Measurements from ENCODE around the gene CNTNAP2.

CNTNAP2 gene

GRCh38 chr7:146387140-146387539, 270.5 kb downstream of the CNTNAP2 start:
- no peaks in the 10 kb centered on the region for H3K4me1 ChIP-seq (ENCODE audit: insufficient read depth, low read length)
- no peaks in the 10 kb centered on the region for H4K20me1 ChIP-seq (ENCODE audit: insufficient read depth, low read length)
- no peak for TF ChIP-seq CTCF (IDR thresholded peaks at IDR 0.05; ENCODE audit: borderline replicate concordance, extremely low read depth, low read length, poor library complexity, severe bottlenecking)
- no peak for TF ChIP-seq EZH2 (IDR thresholded peaks at IDR 0.05; ENCODE audit: borderline replicate concordance, low read depth, low read length, severe bottlenecking)
- H3K27ac ChIP-seq (ENCODE audit: low read length): no peak overlapping the region
- no peak overlapping the region for H3K4me3 ChIP-seq (ENCODE audit: low read depth in 1 of 2, low read length in 2 of 2)
- no peak overlapping the region for H3K9ac ChIP-seq (ENCODE audit: low read depth, low read length)
- H3K4me2 ChIP-seq (ENCODE audit: insufficient read depth, low read length): no peak overlapping the region
- no peaks in the 10 kb centered on the region for H3K27me3 ChIP-seq (ENCODE audit: insufficient read depth, low read length, poor library complexity)
- no peak for ATAC-seq (ENCODE audit: insufficient read depth, low read depth)
- no peaks in the 10 kb centered on the region for H3K79me2 ChIP-seq (ENCODE audit: insufficient read depth, low read length)
- no peaks in the 10 kb centered on the region for H3K36me3 ChIP-seq (ENCODE audit: insufficient read depth, low read length)
- no peak for DNase-seq
- H3K9me3 ChIP-seq (ENCODE audit: insufficient read depth, low read length, severe bottlenecking): no peaks in the 10 kb centered on the region
- no peak overlapping the region for H2AFZ ChIP-seq (ENCODE audit: low read depth, low read length)

GRCh38 chr7:146388928-146389327, 272.3 kb downstream of the CNTNAP2 start:
- H3K4me1 ChIP-seq (ENCODE audit: insufficient read depth, low read length): no peaks in the 10 kb centered on the region
- no peaks in the 10 kb centered on the region for H4K20me1 ChIP-seq (ENCODE audit: insufficient read depth, low read length)
- no peak overlapping the region for H3K27ac ChIP-seq (ENCODE audit: low read length)
- no peak for TF ChIP-seq EZH2 (IDR thresholded peaks at IDR 0.05; ENCODE audit: borderline replicate concordance, low read depth, low read length, severe bottlenecking)
- no peak for TF ChIP-seq CTCF (IDR thresholded peaks at IDR 0.05; ENCODE audit: borderline replicate concordance, extremely low read depth, low read length, poor library complexity, severe bottlenecking)
- no peaks in the 10 kb centered on the region for H3K79me2 ChIP-seq (ENCODE audit: insufficient read depth, low read length)
- H3K4me3 ChIP-seq (ENCODE audit: low read depth in 1 of 2, low read length in 2 of 2): no peak overlapping the region
- DNase-seq (no peak), ATAC-seq (ENCODE audit: insufficient read depth, low read depth) (no peak)
- no peak overlapping the region for H3K4me2 ChIP-seq (ENCODE audit: insufficient read depth, low read length)
- H2AFZ ChIP-seq (ENCODE audit: low read depth, low read length): no peak overlapping the region
- H3K9me3 ChIP-seq (ENCODE audit: insufficient read depth, low read length, severe bottlenecking): no peaks in the 10 kb centered on the region
- no peak overlapping the region for H3K9ac ChIP-seq (ENCODE audit: low read depth, low read length)
- no peaks in the 10 kb centered on the region for H3K27me3 ChIP-seq (ENCODE audit: insufficient read depth, low read length, poor library complexity)
- H3K36me3 ChIP-seq (ENCODE audit: insufficient read depth, low read length): no peaks in the 10 kb centered on the region

- H3K4me3 ChIP-seq (ENCODE audit: low read depth in 1 of 2, low read length in 2 of 2): no peak overlapping the region
- H4K20me1 ChIP-seq (ENCODE audit: insufficient read depth, low read length): no peaks in the 10 kb centered on the region
- H3K9me3 ChIP-seq (ENCODE audit: insufficient read depth, low read length, severe bottlenecking): no peaks in the 10 kb centered on the region
- H3K27ac ChIP-seq (ENCODE audit: low read length): no peak overlapping the region
- H2AFZ ChIP-seq (ENCODE audit: low read depth, low read length): no peak overlapping the region
- H3K36me3 ChIP-seq (ENCODE audit: insufficient read depth, low read length): no peaks in the 10 kb centered on the region
- H3K4me2 ChIP-seq (ENCODE audit: insufficient read depth, low read length): no peak overlapping the region
- H3K27me3 ChIP-seq (ENCODE audit: insufficient read depth, low read length, poor library complexity): no peaks in the 10 kb centered on the region
- TF ChIP-seq EZH2 (IDR thresholded peaks at IDR 0.05; ENCODE audit: borderline replicate concordance, low read depth, low read length, severe bottlenecking) (no peak), CTCF (IDR thresholded peaks at IDR 0.05; ENCODE audit: borderline replicate concordance, extremely low read depth, low read length, poor library complexity, severe bottlenecking) (no peak)
- H3K9ac ChIP-seq (ENCODE audit: low read depth, low read length): no peak overlapping the region
- no peaks in the 10 kb centered on the region for H3K4me1 ChIP-seq (ENCODE audit: insufficient read depth, low read length)
- ATAC-seq (ENCODE audit: insufficient read depth, low read depth): no peak
- no peaks in the 10 kb centered on the region for H3K79me2 ChIP-seq (ENCODE audit: insufficient read depth, low read length)
- no peak for DNase-seq
Observed at GRCh38 chr7:146393346-146393745, 276.7 kb downstream of the CNTNAP2 start.

- Histone ChIP-seq H3K9me3 (ENCODE audit: insufficient read depth, low read length, severe bottlenecking) (no peaks in the 10 kb centered on the region), H3K36me3 (ENCODE audit: insufficient read depth, low read length) (no peaks in the 10 kb centered on the region), H3K4me2 (ENCODE audit: insufficient read depth, low read length) (no peak overlapping the region), H3K4me3 (ENCODE audit: low read depth in 1 of 2, low read length in 2 of 2) (no peak overlapping the region), H4K20me1 (ENCODE audit: insufficient read depth, low read length) (no peaks in the 10 kb centered on the region), H3K27me3 (ENCODE audit: insufficient read depth, low read length, poor library complexity) (no peaks in the 10 kb centered on the region), H3K4me1 (ENCODE audit: insufficient read depth, low read length) (no peaks in the 10 kb centered on the region), H3K9ac (ENCODE audit: low read depth, low read length) (no peak overlapping the region), H3K27ac (ENCODE audit: low read length) (no peak overlapping the region), H3K79me2 (ENCODE audit: insufficient read depth, low read length) (no peaks in the 10 kb centered on the region), H2AFZ (ENCODE audit: low read depth, low read length) (no peak overlapping the region)
- TF ChIP-seq CTCF (IDR thresholded peaks at IDR 0.05; ENCODE audit: borderline replicate concordance, extremely low read depth, low read length, poor library complexity, severe bottlenecking) (no peak), EZH2 (IDR thresholded peaks at IDR 0.05; ENCODE audit: borderline replicate concordance, low read depth, low read length, severe bottlenecking) (no peak)
- DNase-seq (no peak), ATAC-seq (ENCODE audit: insufficient read depth, low read depth) (no peak)
Observed at GRCh38 chr7:146397141-146397540, 280.5 kb downstream of the CNTNAP2 start.
